H1 (cell line): ENCODE measurements around the gene TSPAN16. TPM values are rescaled to one million over a fixed set of nuclear protein-coding genes. Genes with fewer than 3 reads are reported as not detected.
A peak's percentile ranks its signal among the peaks of the same experiment; 100 is the strongest.

Experiments
- CTCF ChIA-PET: fragments of 300-600 bp; sonication (Branson Sonifier 250); formaldehyde crosslinking; loops from one replicate; lab custom pipeline; 2021; ENCODE audit not compliant: partially characterized antibody; lab: Charles Lee
- POLR2A ChIA-PET: fragments of 300-600 bp; sonication (Branson Sonifier 250); formaldehyde crosslinking; loops from one replicate; lab custom pipeline; 2021; ENCODE audit warnings: inconsistent platforms; ENCODE audit not compliant: partially characterized antibody; lab: Charles Lee
- DNase-seq, 2 experiments: peaks; one replicate each; pipeline versions ENCODE4 v3.0.0 to v3.0.0-alpha.2; 2010 to 2022; ENCODE audit warnings: low spot score in 2 of 2, low read depth in 1 of 2, mixed read lengths in 1 of 2
- FAIRE-seq: peaks from 2 replicates; lab custom pipeline; 2011; peaks lifted over from hg19 to GRCh38; lab: Jason Lieb, UNC
- H2AFZ ChIP-seq: 2 replicates; pipeline ENCODE4 v1.8.1; 2012; ENCODE audit warnings: low read length, inconsistent platforms
- H2AK5ac ChIP-seq: 2 replicates; pipeline ENCODE4 v1.6.1; 2013; ENCODE audit warnings: low read depth, low read length
- H2BK120ac ChIP-seq: replicated peaks from 2 replicates; pipeline ENCODE3; 2013; ENCODE audit warnings: low read depth, low read length, inconsistent platforms
- H2BK12ac ChIP-seq: 2 replicates; pipeline ENCODE4 v1.6.1; 2013; ENCODE audit warnings: low read depth, low read length
- H2BK15ac ChIP-seq: 2 replicates; pipeline ENCODE4 v1.6.1; 2013; ENCODE audit warnings: low read length
- H2BK20ac ChIP-seq: 2 replicates; pipeline ENCODE4 v1.6.1; 2013; ENCODE audit warnings: low read length
- H2BK5ac ChIP-seq: 2 replicates; pipeline ENCODE4 v1.6.1; 2013; ENCODE audit warnings: low read depth, low read length
- H3K14ac ChIP-seq: 2 replicates; pipeline ENCODE4 v1.6.1; 2013; ENCODE audit warnings: inconsistent platforms; ENCODE audit not compliant: insufficient read length
- H3K18ac ChIP-seq: 2 replicates; pipeline ENCODE4 v1.6.1; 2013; ENCODE audit warnings: low read length; ENCODE audit errors: extremely low read depth
- H3K23ac ChIP-seq: 2 replicates; pipeline ENCODE4 v1.6.1; 2013; ENCODE audit warnings: inconsistent platforms; ENCODE audit not compliant: insufficient read length
- H3K23me2 ChIP-seq: 2 replicates; pipeline ENCODE4 v1.6.1; 2013; ENCODE audit warnings: low read depth, low read length
- H3K27ac ChIP-seq: 2 replicates; pipeline ENCODE4 v1.6.1; 2011; ENCODE audit warnings: low read depth, low read length, inconsistent platforms
- H3K27me3 ChIP-seq, 4 experiments: replicated peaks in 1 of 4; 1 replicate in 1 of 4; 2 replicates in 3 of 4; pipeline versions ENCODE4 v1.6.1 to v1.8.1; 2011 to 2013; ENCODE audit warnings: low read length in 3 of 4, mild to moderate bottlenecking in 3 of 4, inconsistent platforms in 2 of 4, mixed read lengths in 2 of 4, moderate library complexity in 1 of 4; ENCODE audit not compliant: control insufficient read depth in 3 of 4, insufficient read depth in 3 of 4; ENCODE audit errors: extremely low read depth in 1 of 4
- H3K36me3 ChIP-seq, 4 experiments: 2 replicates each; pipeline versions ENCODE4 v1.6.1 to v1.8.1; 2011 to 2013; ENCODE audit warnings: mild to moderate bottlenecking in 4 of 4, low read length in 3 of 4, moderate library complexity in 2 of 4, control low read depth in 1 of 4, inconsistent platforms in 1 of 4; ENCODE audit not compliant: insufficient read depth in 4 of 4, control insufficient read depth in 2 of 4
- H3K4ac ChIP-seq: replicated peaks from 2 replicates; pipeline ENCODE3; 2013; ENCODE audit warnings: low read length, low read depth, mixed read lengths, inconsistent platforms; ENCODE audit not compliant: insufficient read length
- H3K4me1 ChIP-seq, 4 experiments: replicated peaks in 1 of 4; 1 replicate in 1 of 4; 2 replicates in 3 of 4; pipeline versions ENCODE4 v1.6.1 to v1.8.1; 2011 to 2013; ENCODE audit warnings: low read length in 3 of 4, inconsistent platforms in 2 of 4, mixed read lengths in 1 of 4; ENCODE audit not compliant: insufficient read depth in 4 of 4, control insufficient read depth in 3 of 4
- H3K4me2 ChIP-seq, 2 experiments: 2 replicates each; pipeline versions ENCODE4 v1.6.1 to v1.8.1; 2011 to 2013; ENCODE audit warnings: low read depth in 2 of 2, low read length in 2 of 2, control low read depth in 1 of 2, inconsistent platforms in 1 of 2, mild to moderate bottlenecking in 1 of 2; ENCODE audit not compliant: insufficient read depth in 1 of 2
- H3K4me3 ChIP-seq, 4 experiments: fragments of 200-600, 300-600 bp in 1 of 4; sonication (generic), shearing (Covaris generic), sonication (Bioruptor Twin) in 1 of 4; 2 replicates each; pipeline versions ENCODE4 v1.5.1 to v1.8.1; 2011 to 2016; ENCODE audit warnings: low read length in 4 of 4, low read depth in 3 of 4, control low read depth in 2 of 4, inconsistent platforms in 2 of 4, mild to moderate bottlenecking in 2 of 4, mixed read lengths in 1 of 4, moderate library complexity in 1 of 4; ENCODE audit not compliant: insufficient read depth in 2 of 4; ENCODE audit errors: extremely low read depth in 1 of 4
- H3K56ac ChIP-seq: replicated peaks from 2 replicates; pipeline ENCODE3; 2013; ENCODE audit warnings: low read depth, mild to moderate bottlenecking, mixed read lengths, low read length, inconsistent platforms; ENCODE audit not compliant: insufficient read length
- H3K79me1 ChIP-seq: 2 replicates; pipeline ENCODE4 v1.6.1; 2013; ENCODE audit warnings: low read depth, low read length, control low read depth
- H3K79me2 ChIP-seq, 2 experiments: 2 replicates each; pipeline versions ENCODE4 v1.6.1 to v1.8.1; 2012 to 2013; ENCODE audit warnings: low read length in 2 of 2, mild to moderate bottlenecking in 2 of 2, inconsistent platforms in 1 of 2; ENCODE audit not compliant: insufficient read depth in 2 of 2, control insufficient read depth in 1 of 2
- H3K9ac ChIP-seq, 4 experiments: replicated peaks in 1 of 4; 1 replicate in 1 of 4; 2 replicates in 3 of 4; pipeline versions ENCODE4 v1.6.1 to v1.8.1; 2011 to 2013; ENCODE audit warnings: low read depth in 3 of 4, low read length in 3 of 4, control low read depth in 2 of 4, mild to moderate bottlenecking in 2 of 4, moderate library complexity in 2 of 4, inconsistent platforms in 1 of 4; ENCODE audit errors: extremely low read depth in 1 of 4
- H3K9me3 ChIP-seq, 2 experiments: 2 replicates each; pipeline versions ENCODE4 v1.6.1 to v1.8.1; 2012 to 2013; ENCODE audit warnings: mild to moderate bottlenecking in 2 of 2, moderate library complexity in 2 of 2, control low read depth in 1 of 2, inconsistent platforms in 1 of 2, low read depth in 1 of 2, low read length in 1 of 2, mixed read lengths in 1 of 2; ENCODE audit not compliant: insufficient read depth in 2 of 2
- H4K20me1 ChIP-seq, 2 experiments: replicated peaks in 1 of 2; 2 replicates each; pipeline versions ENCODE3 to v1.8.1; 2011 to 2013; ENCODE audit warnings: inconsistent platforms in 2 of 2, low read length in 2 of 2, mild to moderate bottlenecking in 1 of 2; ENCODE audit not compliant: insufficient read depth in 2 of 2, control insufficient read depth in 1 of 2
- H4K5ac ChIP-seq: 2 replicates; pipeline ENCODE4 v1.6.1; 2013; ENCODE audit warnings: low read length, low read depth, mixed read lengths, inconsistent platforms; ENCODE audit not compliant: insufficient read length
- H4K8ac ChIP-seq: 2 replicates; pipeline ENCODE4 v1.8.0; 2013; ENCODE audit warnings: mild to moderate bottlenecking, moderate library complexity, low read length, inconsistent platforms; ENCODE audit not compliant: insufficient read depth; ENCODE audit errors: extremely low read depth
- H4K91ac ChIP-seq: replicated peaks from 2 replicates; pipeline ENCODE3; 2013; ENCODE audit warnings: low read length, mixed read lengths, inconsistent platforms; ENCODE audit not compliant: insufficient read length
- CEBPB ChIP-seq: IDR thresholded peaks from 2 replicates; pipeline ENCODE4 v1.6.1; 2012; ENCODE audit warnings: low read depth, low read length
- HDAC2 ChIP-seq, 2 experiments: fragments of 300-600 bp in 1 of 2; sonication (generic) in 1 of 2; IDR thresholded peaks; 2 replicates each; pipeline ENCODE4 v1.6.1; 2011 to 2012; ENCODE audit warnings: low read depth in 2 of 2, low read length in 2 of 2, mild to moderate bottlenecking in 2 of 2, moderate library complexity in 2 of 2, borderline replicate concordance in 1 of 2, inconsistent platforms in 1 of 2
- KDM4A ChIP-seq: IDR thresholded peaks from one replicate; pipeline ENCODE4 v1.7.1; 2012; ENCODE audit warnings: low read depth, mild to moderate bottlenecking, moderate library complexity, low read length, inconsistent platforms; ENCODE audit not compliant: severe bottlenecking
- MAX ChIP-seq: IDR thresholded peaks from 2 replicates; pipeline ENCODE4 v1.6.1; 2012; ENCODE audit warnings: inconsistent platforms
- NRF1 ChIP-seq: IDR thresholded peaks from 2 replicates; pipeline ENCODE4 v1.6.1; 2011; ENCODE audit warnings: mild to moderate bottlenecking, low read depth, low read length, improper control_type of control experiment
- SRF ChIP-seq: IDR thresholded peaks from 2 replicates; pipeline ENCODE4 v1.6.1; 2011; ENCODE audit warnings: mild to moderate bottlenecking, low read depth, low read length, moderate library complexity
- TAF7 ChIP-seq: optimal IDR thresholded peaks from 2 replicates; pipeline ENCODE3; 2011; ENCODE audit warnings: low read depth, mild to moderate bottlenecking, inconsistent platforms, low read length, moderate library complexity, borderline replicate concordance
- YY1 ChIP-seq: IDR thresholded peaks from 2 replicates; pipeline ENCODE4 v1.6.1; 2011; ENCODE audit warnings: low read depth, mild to moderate bottlenecking, low read length
- WGBS, 2 experiments: shearing (Covaris generic) in 1 of 2; methylation state at CpG; one replicate each; pipeline versions ENCODE4 v1.1.6 to v1.1.7; 2013 to 2015; ENCODE audit warnings: low lambda C conversion rate in 2 of 2, mixed read lengths in 2 of 2, inconsistent platforms in 1 of 2, low coverage in 1 of 2, missing lambda C conversion rate in 1 of 2; ENCODE audit not compliant: insufficient replicate concordance in 2 of 2, insufficient coverage in 1 of 2, insufficient read length in 1 of 2; ENCODE audit errors: extremely low coverage in 1 of 2, missing lambda C conversion rate in 1 of 2; 5-methylcytosine and 5-hydroxymethylcytosine counted together
- polyA plus RNA-seq, 7 experiments: library from polyadenylated mRNA; depleted of rRNA in 3 of 7; stranded (reverse) in 5 of 7; unstranded in 2 of 7; fragments of >200 nt in 5 of 7; fragments of 200-250 nt in 2 of 7; gene quantifications; 1 replicate in 5 of 7; 2 replicates in 1 of 7; 4 replicates in 1 of 7; pipeline versions ENCODE4 v1.2.1 to v1.2.3, GENCODE V29; 2011 to 2013; ENCODE audit warnings: missing spikeins in 2 of 7, mixed read lengths in 2 of 7
- total RNA-seq: library from RNA; stranded (reverse); fragmentation: NEBNext Ultra II Directional; extraction: Animal tissue kit (Norgen Biotek cat#: 25700); gene quantifications from 2 replicates; pipeline ENCODE4 v1.2.1, GENCODE V29; 2021

The TSPAN16 gene
- total and polyA plus RNA-seq, 2 of the 8 experiments (the other 6 are each of a cell fraction or from before 2014, with no cell fraction given): not detected

GRCh38 chr19:11261971-11262839 lies 33.8 kb upstream of the TSPAN16 start, which contains the start of gene DOCK6:
Gene DOCK6 (minus strand): TSS chr19:11262524. CDS start chr19:11262440, 84 bp downstream.
- Histone ChIP-seq H2BK5ac (peak within 1 kb of the TSS; percentile 49; the same call in 1 of the 2 replicates), H3K79me1 (peaks cover 3% of the 10 kb centered on the region; the same call in 1 of the 2 replicates), H3K4me3 (peak within 1 kb of the TSS; percentile 39 to 77 (median 72)), H3K79me2 (peaks cover 0 to 6% of the 10 kb centered on the region in 2 experiments; a peak in 1 of 4 replicates), H4K20me1 (no peaks in the 10 kb centered on the region), H2BK120ac (no peak within 1 kb of the TSS), H3K56ac (no peak within 1 kb of the TSS), H2BK15ac (no peak within 1 kb of the TSS), H3K36me3 (no peaks in the 10 kb centered on the region), H2BK12ac (no peak within 1 kb of the TSS), H2AK5ac (peak within 1 kb of the TSS; percentile 77; the same call in 1 of the 2 replicates), H4K91ac (peak within 1 kb of the TSS; percentile 65), H4K5ac (peak within 1 kb of the TSS; percentile 65), H3K27me3 (no peaks in the 10 kb centered on the region), H3K4me2 (peak within 1 kb of the TSS; percentile 58 to 84), H3K23ac (no peak within 1 kb of the TSS), H2AFZ (no peak within 1 kb of the TSS), H4K8ac (peak within 1 kb of the TSS; percentile 93), H2BK20ac (no peak within 1 kb of the TSS), H3K9ac (peak within 1 kb of the TSS; percentile 58 to 71 (median 68)), H3K9me3 (no peaks in the 10 kb centered on the region), H3K18ac (no peak within 1 kb of the TSS; the same call in 1 of the 2 replicates), H3K4me1 (peaks cover 0 to 9% (median 3%) of the 10 kb centered on the region in 4 experiments; a peak in 5 of 7 replicates), H3K14ac (no peak within 1 kb of the TSS), H3K27ac (no peak within 1 kb of the TSS; the same call in 1 of the 2 replicates), H3K23me2 (no peaks in the 10 kb centered on the region; the same call in 1 of the 2 replicates), H3K4ac (no peak within 1 kb of the TSS)
- CTCF ChIA-PET: interaction anchor here (0.6 to 1.4 kb wide), 6 partner anchors 12 to 85 kb away, joined by 3 to 4 read pairs (median 3); no protein-coding TSS in a partner anchor
- DNase-seq (peak in 1 of 2 experiments; percentile 78), FAIRE-seq (no peak)
- POLR2A ChIA-PET: interaction anchor here (0.6 to 1.9 kb wide), 7 partner anchors 10 to 190 kb away, joined by 3 to 5 read pairs (median 3); partner anchors contain the start of gene SWSAP1
- 6% methylated on average over 29 of the region's 91 CpGs; no CpG with 5 or more reads in 1 of the 2 experiments for WGBS, 2 experiments
- TF ChIP-seq CEBPB: no peak
- peak; percentile 41; the same call in 1 of the 2 replicates for TF ChIP-seq YY1
- TF ChIP-seq MAX: peak; percentile 38
- TF ChIP-seq SRF: no peak
- TF ChIP-seq KDM4A: peak; percentile 42
- peak; percentile 50 for TF ChIP-seq TAF7
- 0 out of 4 replicates have a peak, but pooled peaks of 1 of the 2 experiments have one; percentile 11 for TF ChIP-seq HDAC2 (IDR thresholded peaks at IDR 0.05; ENCODE audit: borderline replicate concordance in 1 of 2, low read depth in 2 of 2, low read length in 2 of 2)
- no peak for TF ChIP-seq NRF1
